GM04503 (cell line): ENCODE results near the gene JUND.

ENCODE experiments used
- DNase-seq: peaks from one replicate; pipeline ENCODE4 v3.0.0-alpha.2; 2012; ENCODE audit warnings: low read depth

JUND gene

GRCh38 chr19:18233224-18233825 lies 48.1 kb downstream of the JUND start:
- no peak for DNase-seq

DNA sequence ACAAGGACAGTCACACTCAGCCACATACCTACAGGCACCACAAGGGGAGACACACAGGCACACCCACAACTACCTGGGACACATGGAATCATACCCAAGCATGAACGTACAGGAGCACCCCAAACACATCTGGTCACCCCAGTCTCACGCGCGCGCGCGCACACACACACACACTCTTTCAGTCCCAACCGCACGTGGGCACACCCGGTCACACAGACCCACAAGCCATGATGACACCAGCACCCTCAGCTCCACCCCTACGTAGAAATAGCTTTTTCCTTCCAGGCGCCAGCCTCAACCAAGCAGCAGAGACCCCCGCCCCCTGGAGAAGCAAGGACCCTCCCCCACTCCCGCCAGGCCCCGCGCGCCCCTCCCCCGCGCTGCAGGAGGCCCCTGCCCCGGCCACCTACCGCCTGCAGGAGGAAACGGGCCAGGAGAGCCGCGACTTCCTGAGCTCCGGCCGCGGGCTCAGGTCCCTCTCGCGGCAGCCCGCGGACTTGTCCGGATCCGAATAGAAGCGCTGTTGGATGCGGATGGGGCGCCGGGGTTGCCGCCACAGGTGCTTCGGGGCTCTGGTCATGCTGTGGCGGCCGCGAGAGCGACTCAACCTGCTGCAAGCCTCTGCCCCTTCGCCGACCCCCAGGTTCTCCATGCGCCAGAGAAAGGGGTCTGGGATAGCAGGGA lies 48.7 kb downstream of the JUND start:
- no peak for DNase-seq

DNA sequence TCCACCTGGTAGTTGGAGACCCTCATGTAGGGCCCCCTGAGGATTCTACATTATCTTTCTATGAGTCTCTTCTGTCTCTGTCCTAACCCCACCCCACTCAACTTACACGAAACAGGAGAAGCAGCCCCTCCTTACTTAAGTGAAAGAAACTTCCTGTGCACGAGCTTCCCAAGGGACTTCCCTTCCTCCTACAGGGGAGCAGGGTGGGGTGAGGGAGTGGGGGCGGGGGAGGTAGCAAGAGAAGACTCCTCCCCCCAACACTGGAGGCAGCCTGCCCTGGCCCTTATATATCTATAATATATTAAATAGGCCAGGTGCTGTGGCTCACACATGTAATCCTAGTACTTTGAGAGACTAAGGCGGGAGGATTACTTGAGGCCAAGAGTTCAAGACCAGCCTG lies 49.6 kb downstream of the JUND start:
- DNase-seq: no peak

DNA sequence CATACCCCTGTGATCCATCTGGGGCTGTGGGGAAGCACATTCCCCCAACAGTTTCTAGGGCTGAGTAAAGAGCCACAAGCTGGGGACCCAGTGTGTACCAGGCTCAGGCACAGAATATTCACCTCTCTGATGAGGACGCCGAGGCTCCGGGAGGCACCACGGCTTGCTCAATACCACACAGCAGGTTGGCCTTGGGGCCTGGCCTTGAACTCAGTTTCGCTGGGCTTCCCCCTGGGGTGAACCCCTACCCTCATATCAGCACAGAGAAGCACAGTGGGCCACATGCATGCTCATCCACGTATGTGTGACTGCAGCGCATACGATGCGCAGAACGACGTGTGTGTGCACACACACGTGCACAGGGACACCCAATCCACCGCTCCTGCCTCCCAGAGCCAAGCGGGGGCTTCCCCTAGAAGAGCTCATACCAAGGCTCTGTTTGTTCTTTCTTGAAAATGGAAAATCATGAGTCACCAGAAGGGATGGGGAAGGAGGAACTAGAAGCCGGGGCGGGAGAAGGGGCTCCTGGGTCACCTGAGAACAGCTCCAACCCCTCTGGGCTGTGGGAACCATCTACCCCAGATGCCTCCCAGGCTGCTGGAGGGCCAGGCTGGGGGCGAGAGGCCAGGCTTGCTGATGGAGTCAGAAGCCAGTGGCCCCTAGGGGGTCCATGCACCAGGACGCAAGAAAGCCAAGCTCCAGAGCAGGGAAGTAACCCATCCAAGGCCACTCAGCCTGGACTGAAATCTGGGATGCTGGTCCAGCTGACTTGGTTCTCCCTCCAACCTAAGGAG lies 50.3 kb downstream of the JUND start:
- no peak for DNase-seq

GRCh38 chr19:18229915-18230314 lies 51.5 kb downstream of the JUND start:
- no peak for DNase-seq
